ENCODE measurements around the gene MND1.

Gene MND1

DNA sequence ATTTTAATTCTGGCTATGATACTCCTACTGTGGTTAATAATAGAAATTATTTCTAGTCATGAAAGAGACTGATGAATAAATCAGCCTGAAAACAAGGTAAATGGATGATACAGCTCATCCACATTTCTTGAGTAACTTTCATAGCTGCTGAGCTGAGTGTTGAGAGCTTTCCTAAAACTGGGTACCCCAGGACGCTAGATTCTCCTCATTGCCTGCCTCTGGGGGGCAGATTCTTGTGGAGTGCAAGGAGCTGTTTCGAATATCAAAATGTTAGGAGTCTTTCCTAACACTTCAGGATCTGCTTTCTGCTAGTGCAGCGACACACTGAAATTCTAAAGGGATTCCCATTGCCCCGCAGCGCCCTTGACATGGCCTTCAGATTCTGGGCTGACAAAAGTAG is 2.1 kb downstream of the MND1 start:
- no peak for DNase-seq (ENCODE audit: low read depth in 2 of 2)

DNA sequence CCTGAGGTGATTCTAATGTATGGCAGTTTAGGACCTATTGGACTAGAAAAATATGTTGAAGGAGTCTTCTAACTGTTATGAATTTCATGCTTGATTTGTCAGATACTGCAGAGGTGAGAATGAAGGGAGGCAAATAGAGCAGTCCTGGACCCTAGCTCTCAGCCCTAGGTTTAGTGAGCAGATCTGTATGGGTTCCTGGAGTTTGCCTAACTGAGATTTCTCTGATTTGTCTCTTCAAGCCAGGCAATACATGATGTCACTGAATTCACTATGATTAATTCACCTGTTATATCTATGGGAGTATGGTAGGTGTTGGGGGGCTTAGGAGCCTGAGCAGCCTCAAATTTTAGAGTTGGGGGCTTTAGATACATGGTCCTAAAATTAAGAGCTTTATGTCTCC is 2.6 kb downstream of the MND1 start:
- no peak for DNase-seq (ENCODE audit: low read depth in 2 of 2)

DNA sequence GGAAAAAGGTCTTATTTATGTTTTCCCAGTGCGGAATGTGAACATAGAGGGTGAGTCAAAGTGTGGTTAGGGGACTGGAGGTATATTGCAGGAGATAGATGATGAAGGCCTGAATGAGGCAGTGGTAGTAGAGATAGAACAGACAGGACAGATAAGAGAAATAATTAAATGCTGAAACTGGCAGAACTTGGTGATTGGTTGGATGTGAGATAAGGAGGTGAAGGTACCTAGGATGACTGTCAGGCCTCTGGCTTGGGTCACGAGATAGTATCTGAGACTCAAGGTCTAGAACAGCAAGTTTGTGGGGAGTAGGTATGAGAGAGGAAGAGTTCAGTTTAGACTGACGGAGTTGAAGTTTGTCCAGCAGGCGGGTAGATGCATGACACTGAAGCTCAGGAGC is 3.5 kb downstream of the MND1 start:
- DNase-seq (ENCODE audit: low read depth in 2 of 2) = no peak

DNA sequence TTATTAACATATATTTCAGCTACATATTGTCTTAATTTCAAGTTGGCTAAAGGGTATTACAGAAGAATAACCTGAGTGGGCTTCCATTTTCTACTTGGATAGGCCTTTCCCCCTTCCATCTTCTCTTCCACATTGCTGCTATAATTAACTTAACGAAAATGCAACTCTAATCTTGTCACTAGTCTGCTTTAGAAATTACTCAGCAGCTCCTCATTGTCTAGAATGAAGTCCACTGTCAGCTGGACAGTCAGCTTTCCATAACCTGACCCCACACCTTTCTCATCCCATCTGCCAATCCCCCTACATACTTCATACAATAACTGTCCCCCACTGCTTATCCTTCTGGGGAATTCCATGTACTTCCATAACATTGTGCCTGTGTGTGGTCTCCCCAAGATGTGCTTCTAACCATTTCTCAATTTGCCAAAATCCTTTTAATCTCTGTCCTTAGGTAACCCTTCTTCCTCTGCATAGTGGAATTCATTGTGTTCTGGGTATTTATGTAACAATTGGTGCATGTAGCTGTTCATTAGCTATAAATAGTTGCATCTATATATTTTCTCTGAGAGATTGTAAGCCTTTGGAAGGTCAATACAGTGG is 4.8 kb downstream of the MND1 start:
- no peak for DNase-seq (ENCODE audit: low read depth in 2 of 2)

DNA sequence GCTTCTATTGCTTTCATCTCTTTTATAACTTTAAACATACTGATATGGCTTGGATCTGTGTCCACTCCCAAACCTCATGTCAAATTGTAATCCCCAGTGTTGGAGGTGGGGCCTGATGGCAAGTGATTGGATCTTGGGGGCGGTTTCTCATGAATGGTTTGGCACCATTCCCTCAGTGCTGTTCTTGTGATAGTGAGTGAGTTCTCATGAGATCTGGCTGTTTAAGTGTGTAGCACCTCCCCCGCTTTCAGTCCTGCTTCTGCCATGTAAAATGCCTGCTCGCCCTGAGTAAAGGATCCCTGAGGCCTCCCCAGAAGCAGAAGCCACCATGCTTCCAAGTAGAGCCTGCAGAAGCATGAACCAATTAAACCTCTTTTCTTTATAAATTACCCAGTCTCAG is 17.7 kb downstream of the MND1 start:
- DNase-seq (ENCODE audit: low read depth in 2 of 2) = no peak

DNA sequence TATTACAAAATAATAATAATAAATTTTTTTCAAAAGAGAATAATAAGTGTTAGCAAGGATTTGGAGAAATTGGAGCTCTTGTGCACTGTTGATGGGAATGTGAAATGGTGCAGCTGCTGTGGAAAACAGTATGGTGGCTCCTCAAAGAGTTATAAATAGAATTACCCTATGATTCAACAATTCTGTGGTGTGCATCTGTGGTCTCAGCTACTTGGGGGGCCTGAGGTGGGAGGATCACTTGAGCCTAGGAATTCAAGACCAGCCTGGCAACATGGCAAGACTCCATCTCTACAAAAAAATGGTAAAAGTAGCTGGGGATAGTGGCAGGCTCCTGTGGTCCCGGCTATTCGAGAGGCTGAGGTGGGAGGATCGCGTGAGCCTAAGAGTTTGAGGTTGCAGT is 19.6 kb downstream of the MND1 start:
- no peak for DNase-seq (ENCODE audit: low read depth in 2 of 2)

DNA sequence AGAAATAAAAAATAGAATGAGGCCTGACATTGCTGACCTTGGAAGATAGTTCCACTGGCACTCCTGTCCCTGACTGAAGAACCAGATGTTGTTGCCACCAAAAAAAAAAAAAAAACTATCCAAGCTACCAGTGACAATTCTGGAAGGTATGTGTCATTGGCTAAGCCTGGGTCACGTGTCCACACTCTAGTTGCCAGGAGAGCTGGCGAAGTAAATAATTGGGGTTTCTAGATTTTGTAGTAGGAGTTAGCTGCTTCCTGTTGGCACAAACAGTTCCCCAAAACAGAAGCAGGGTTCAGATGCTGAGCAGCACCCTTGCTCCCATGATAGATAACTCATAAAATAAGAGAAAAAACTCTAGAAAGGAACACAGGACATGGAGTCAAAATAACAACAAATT is 20.5 kb downstream of the MND1 start:
- no peak for DNase-seq (ENCODE audit: low read depth in 2 of 2)

DNA sequence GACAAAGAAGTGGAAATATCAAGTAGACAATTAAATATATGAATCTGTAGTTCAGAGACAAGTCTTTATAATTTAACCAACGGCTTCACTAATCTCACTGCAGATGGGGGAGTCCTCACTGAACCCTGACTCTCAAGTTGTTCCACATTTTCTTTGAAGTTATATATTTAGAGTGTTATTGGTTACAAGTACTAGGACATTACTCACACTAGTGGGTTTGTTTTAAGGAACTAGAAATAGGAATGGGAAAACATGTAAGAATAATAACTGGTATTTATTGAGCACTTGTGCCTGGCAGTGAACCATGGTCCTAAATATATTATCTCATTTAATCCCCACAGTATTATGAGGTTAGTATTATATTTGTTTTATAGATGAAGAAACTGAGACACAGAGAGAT is 22.0 kb downstream of the MND1 start:
- DNase-seq (ENCODE audit: low read depth in 2 of 2) = no peak

DNA sequence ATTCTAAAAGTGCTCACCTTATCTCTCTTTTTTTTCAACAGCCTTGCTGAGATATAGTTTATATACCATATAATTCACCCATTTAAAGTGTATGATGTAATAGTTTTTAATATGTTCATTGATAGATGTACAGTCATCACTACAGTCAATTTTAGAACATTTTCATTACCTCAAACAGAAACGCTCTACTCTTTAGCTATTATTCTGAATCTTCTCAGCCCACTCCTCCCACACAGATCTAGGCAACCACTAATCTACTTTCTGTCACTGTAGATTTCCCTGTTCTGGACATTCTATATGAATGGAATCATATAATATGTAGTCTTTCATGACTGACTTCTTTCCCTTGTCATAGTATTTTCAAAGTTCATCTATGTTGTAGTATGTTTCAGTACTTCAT is 22.6 kb downstream of the MND1 start:
- no peak for DNase-seq (ENCODE audit: low read depth in 2 of 2)

DNA sequence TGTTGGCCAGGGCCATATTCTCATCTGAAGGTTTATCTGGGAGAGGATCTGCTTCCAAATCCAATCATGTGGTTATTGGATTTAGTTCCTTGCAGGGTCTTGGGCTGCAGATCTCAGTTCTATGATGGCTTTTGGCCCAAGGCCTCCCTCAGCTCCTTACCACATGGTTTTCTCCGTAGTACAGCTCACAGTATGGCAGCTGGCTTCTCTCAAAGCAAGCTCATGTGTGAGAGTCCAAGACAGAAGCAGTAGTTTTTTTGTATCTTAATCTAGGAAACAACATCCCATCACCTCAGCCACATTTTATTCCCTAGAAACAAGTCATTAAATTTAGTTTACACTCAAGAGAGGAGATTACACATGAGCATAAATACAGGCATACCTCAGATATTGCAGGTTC is 24.5 kb downstream of the MND1 start:
- no peak for DNase-seq (ENCODE audit: low read depth in 2 of 2)

DNA sequence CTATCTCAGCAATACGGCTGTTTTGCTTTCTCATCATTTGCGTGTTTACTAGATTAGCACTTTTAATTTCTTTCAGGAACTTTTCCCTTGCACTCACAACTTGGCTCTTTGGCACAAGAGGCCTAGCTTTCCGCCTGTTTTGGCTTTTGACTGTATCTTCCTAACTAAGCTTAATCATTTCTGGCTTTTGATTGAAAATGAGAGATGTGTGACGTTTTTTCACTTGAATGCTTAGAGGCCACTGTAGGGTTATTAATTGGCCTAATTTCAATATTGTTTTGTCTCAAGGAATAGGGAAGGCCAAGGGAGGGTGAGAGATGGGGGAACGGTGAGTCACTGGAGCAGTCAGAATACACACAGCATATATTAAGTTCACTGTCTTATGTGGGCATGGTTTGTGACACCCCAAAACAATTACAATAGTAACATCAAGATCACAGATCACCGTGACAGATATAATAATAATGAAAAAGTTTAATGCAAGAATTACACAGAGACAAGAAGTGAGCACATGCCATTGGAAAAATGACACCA is 27.3 kb downstream of the MND1 start:
- no peak for DNase-seq (ENCODE audit: low read depth in 2 of 2)

DNA sequence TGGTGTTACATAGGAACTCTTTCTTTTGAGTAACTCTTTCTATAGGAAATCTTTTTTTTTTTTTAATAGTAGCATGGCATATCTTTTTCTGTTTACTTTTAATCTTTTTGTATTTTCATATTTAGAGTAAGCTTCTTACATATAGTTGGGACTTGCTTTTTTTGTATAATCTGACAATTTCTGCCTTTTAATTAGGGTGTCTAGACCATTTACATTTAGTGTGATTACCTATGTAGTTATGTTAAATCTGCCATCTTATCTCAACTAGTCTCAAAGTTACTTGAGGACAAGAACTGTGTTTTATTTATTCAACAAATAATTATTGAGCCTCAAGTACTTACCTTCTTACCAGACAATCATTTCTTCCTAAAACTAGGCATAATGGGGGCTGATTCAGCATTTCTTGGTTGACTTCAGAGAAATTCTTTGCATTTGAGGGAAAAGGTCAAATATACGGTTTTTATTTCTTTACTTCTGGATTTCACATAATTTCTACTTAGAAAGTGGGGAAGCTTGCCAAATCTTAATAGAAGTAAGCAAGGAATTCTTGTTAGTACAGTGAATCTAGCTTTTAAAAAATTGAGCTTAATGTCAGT is 28.6 kb downstream of the MND1 start:
- DNase-seq (ENCODE audit: low read depth in 2 of 2) = no peak

DNA sequence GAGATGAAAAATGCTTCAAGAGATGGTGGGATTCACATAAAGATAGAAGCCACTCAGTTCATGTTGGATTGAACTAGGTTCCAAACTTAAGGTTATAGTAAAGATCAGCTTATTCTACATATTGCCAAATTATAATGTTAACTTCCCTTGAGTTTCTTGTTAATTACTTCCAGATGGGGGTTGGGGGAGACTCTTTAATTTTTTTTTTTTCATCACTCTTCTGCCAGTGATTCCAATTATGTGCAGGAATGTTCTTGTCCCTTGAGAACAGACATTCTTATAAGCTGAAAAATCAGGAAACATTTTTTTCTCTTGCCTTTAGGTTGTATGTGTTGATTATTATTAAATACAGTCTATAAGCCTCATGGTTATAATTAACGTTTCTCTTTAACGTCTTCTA is 30.0 kb downstream of the MND1 start:
- DNase-seq (ENCODE audit: low read depth in 2 of 2) = no peak

DNA sequence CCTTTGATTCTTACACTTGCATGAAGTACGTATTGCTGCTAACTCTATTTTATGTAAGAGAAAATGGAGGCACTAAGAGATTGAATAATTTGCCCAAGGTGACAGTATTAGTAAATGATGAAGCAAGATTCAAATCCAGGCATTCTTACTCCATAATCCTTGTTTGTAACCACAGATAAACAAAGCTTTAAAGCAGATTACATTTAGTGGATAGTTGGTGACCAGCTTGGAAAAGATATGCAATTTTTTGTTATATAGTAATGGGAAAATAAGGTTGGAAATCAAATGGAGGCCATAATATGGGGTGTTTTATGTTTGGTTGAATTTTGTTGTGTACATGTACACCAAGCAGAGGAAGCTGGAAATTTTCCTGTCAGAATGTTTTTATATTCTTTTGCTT is 30.8 kb downstream of the MND1 start:
- DNase-seq (ENCODE audit: low read depth in 2 of 2) = no peak

DNA sequence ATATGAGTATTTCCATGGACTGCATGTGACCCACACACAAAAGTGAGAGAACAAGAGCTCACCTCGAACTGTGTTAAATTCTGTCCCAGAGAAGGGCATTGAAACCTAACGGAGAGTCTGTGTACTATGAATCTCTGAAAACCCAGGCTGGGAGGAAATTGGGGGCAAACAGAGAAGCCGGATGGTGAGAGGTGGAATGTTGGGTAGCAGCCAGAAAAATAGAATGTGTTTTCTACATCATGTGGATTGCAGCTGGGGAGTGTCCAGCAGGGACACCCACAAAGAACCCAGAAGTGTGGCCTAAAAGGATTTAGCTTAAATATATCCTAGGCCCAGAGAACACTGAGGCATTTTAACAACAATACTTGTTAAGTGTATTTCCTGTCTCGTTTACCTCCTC is 38.6 kb downstream of the MND1 start:
- no peak for DNase-seq (ENCODE audit: low read depth in 2 of 2)

DNA sequence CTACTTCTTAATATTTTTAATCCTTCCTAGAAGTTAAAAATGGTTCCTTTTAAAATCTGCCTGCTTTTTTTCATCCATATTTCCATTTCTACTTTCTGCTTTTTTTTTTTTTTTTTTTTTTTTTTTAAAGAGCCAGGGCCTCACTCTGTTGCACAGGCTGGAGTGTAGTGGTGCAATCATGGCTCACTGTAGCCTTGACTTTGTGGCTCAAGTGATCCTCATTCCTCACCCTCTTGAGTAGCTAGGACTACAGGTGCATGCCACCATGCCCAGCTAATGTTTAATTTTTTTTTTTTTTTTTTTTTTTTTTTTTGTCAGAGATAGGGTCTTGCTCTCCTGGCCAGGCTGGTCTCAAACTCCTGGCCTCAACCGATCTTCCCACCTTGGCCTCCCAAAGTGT is 39.7 kb downstream of the MND1 start:
- no peak for DNase-seq (ENCODE audit: low read depth in 2 of 2)

DNA sequence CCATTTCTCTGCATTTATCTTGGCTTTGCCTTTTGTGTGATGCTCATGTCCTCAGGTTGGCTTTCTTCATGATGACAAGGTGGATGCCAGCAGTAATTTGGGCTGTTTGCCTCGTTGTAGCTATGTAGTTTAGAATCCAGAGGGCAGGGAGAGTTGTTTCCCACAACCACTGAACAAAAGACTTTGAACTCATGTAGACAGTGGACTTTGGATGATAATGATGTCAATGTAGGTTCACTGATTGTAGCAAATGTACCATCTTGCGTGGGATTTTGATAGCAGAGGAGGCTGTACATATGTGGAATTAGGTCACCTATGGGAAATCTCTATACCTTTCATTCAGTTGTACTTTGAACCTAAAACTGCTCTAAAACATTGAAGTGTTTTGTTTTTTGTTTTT is 41.3 kb downstream of the MND1 start:
- DNase-seq (ENCODE audit: low read depth in 2 of 2) = no peak

DNA sequence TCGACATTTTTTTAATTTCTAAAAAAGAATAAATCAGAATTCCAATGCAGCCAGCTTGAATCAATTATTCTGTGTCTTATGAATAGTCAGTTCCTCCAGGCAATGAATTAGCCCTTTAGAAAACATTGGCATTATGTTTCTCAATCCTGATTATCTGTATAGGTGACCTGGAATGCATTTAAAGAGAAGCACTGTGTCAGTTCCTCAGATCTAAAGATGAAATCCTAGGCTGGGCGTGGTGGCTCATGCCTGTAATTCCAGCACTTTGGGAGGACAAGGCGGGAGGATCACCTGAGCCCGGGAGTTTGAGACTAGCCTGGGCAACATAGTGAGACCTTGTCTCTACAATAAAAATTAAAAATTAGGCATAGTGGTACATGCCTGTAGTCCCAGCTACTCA is 43.5 kb downstream of the MND1 start:
- DNase-seq (ENCODE audit: low read depth in 2 of 2) = no peak

DNA sequence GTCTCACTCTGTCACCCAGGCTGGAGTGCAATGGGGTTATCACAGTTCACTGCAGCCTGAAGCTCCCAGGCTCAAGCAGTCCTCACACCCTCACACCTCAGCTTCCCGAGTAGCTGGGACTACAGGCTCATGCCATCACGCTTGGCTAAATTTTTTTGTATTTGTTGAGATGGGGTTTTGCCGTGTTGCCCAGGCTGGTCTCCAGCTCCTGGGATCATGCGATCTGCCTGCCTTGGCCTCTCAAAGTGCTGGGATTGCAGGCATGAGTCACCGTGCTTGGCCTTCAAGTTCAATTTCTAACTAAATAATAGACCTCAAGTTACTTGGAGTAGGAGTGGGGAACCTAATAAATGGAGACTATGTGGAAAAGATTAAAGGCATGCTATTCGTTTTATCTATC is 48.9 kb downstream of the MND1 start:
- no peak for DNase-seq (ENCODE audit: low read depth in 2 of 2)

DNA sequence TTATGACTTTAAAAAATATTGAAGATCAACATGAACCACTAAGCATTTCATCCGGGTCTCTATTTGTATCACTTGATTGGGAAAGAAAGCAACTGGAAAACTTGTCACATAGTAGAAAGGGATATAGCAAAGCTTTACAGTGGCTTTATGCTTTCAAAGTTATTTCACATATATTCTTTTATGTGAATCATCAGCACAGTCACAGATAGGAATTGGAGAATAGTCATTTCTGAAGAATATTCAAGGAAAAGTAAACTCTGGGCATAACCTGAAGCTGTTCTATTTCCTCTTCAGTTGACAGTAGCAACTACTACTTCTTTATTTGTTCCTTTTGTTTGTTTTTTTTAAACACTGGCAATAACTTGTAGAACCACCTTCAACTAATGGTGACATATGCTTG is 50.5 kb downstream of the MND1 start:
- DNase-seq (ENCODE audit: low read depth in 2 of 2) = no peak

DNA sequence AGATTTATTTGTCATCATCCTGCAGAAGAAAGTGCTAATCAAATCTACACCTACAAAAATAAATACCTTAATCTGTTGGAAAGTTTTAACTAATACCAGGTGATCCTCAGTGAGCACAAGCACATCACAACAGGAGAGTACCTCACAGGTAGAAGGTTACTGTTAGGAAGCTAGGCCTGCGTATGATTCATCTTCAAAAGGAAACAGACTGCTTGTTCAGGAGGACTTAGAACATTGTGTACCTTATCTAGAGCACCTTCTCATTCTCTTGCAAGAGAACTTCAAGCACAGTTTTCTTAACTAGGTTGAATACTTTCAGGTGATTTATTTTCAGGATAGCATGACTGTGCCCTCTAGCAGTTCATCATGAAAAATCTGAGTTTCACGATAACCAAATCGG is 54.2 kb downstream of the MND1 start:
- no peak for DNase-seq (ENCODE audit: low read depth in 2 of 2)

DNA sequence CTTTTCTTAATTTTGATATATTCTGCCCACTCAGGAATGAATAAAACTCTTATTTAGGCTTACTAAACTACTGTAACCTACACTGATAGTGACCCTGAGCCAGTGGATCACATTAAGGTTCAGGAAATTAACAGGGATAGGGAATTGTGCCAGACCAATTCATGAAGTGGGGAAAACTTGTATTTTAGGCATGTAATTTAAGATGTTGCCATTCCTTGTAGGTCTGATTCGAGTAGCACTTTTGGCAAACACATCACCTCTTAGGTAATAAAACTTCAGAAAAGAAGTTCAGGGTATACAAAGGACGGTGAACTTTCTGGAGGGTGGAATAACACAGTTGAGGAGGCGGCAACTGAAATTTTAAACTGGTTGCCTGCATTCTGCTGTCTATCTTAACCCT is 54.9 kb downstream of the MND1 start:
- no peak for DNase-seq (ENCODE audit: low read depth in 2 of 2)

DNA sequence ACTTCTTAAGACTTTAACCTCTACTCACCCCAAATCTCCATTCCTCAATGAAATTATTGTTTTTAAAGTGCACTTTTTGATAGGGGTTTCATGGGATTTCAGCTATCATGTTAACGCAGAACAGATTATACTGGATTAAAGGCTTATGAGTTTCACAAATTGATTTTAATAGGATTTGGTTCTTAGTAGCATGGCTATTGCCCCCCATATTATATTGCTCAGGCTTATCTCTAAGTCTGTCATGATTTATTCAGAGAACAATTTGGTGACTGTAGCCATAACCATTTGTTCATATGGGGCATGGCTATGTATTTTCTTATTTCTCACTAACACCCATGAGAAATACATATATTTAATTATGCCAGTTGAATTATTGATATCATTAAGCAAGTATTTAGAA is 57.0 kb downstream of the MND1 start:
- no peak for DNase-seq (ENCODE audit: low read depth in 2 of 2)

DNA sequence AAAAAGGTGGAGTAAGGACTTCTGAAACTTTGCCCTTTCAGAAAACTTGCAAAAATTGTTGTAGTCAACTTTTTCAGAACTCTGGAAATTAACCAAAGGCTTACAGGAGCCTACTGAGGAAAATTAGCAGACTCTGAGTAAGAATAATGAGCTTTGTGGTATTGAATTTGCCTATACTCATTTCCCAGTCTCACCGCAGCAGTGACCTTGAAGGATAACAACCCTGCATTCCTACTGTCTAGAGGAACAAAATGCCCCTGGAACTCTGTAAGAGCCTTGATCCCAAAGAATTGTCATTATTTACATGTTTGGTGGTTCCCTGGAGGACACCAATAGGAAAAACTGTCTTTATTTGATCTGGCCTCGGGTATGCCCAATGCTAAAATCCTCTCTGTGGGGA is 57.9 kb downstream of the MND1 start:
- DNase-seq (ENCODE audit: low read depth in 2 of 2) = no peak
